Activated effector memory CD4-positive, alpha-beta T cell treated with Interleukin-2 at 50 U/mL for 16 hours (primary cell): Measurements from ENCODE around the gene CREB3L2.
"Not testable (repeated sequence)": the region's sequence is repeated elsewhere in the genome, so short reads cannot be mapped to it uniquely, and the experiment has no call there.

Source experiments
- DNase-seq: peaks from one replicate; pipeline ENCODE4 v3.0.0-alpha.2; 2020

The CREB3L2 gene, protein sequence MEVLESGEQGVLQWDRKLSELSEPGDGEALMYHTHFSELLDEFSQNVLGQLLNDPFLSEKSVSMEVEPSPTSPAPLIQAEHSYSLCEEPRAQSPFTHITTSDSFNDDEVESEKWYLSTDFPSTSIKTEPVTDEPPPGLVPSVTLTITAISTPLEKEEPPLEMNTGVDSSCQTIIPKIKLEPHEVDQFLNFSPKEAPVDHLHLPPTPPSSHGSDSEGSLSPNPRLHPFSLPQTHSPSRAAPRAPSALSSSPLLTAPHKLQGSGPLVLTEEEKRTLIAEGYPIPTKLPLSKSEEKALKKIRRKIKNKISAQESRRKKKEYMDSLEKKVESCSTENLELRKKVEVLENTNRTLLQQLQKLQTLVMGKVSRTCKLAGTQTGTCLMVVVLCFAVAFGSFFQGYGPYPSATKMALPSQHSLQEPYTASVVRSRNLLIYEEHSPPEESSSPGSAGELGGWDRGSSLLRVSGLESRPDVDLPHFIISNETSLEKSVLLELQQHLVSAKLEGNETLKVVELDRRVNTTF

DNA sequence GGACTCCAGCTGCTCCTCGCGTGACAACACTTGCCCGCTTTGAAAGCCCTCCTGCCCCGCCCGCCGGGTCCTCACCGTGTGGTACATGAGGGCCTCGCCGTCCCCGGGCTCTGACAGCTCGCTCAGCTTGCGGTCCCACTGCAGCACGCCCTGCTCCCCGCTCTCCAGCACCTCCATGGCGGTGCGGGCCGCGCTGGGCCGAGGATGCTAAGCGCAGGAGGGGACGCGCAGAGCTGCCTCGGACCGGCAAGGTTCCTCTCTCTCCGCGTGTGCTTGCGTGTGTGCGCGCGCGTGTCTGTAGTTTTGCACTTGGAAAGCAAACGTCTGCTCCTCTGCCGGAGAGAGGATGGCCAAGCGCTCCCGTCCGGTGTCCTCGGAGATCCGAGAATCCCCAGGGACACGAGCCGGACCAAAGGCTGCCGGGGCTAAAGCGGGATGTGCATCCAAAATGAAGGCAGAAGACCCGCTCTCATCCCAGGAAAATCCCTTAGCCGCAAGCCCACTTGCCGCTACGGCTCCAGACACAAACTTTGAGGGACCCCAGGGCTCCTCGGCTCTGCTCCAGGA, at the start of gene CREB3L2:
CREB3L2 (minus strand) TSS at position 558 of the 567 bp plus-strand sequence; CDS start at position 177, 381 bp downstream.
- peak; percentile 63 for DNase-seq

DNA sequence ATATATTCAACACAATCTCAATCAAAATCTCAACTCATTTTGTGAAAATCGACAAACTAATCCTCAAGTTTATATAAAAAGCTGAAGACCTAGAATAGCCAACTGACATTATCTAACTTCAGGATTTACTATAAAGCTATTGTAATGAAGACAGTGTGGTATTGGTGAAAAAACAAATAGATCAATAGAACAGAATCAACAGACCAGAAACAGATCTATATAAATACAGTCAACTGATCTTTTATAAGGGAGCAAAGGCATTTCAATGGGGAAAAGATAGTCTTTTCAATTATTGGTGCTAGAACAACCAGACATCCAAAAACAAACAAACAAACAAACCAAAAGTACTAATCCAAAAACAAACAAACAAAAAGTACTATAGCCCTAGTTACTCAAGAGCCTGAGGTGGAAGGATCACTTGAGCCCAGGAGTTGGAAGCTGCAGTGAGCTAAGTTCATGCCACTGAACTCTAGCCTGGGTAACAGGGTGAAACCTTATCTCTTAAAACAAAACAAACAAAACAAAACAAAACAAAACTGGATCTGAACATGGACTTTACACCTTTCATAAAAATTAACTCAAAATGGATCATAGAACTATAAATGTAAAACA, 47.7 kb upstream of the CREB3L2 start:
- no peak for DNase-seq

- DNase-seq: no peak
These were observed 46.0 kb upstream of the CREB3L2 start for GRCh38 chr7:138047907-138048306.

DNA sequence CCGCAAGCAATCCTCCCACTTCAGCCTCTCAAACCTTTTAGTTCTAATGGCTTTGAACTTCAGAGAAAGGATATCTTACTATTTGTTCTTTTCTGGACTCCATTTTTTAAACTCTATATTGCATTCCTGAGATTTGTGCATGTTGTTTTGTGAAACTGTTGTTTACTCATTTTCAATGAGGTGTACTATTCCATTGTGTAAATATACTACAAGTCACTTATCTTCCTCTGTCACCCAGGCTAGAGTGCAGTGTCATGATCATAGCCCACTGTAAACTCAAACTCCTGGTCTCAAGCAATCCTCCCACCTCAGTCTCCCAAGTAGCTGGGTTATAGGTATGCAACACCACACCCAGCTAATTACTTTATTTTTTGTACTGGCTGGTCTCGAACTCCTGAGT, 43.0 kb upstream of the CREB3L2 start:
- no peak for DNase-seq

DNA sequence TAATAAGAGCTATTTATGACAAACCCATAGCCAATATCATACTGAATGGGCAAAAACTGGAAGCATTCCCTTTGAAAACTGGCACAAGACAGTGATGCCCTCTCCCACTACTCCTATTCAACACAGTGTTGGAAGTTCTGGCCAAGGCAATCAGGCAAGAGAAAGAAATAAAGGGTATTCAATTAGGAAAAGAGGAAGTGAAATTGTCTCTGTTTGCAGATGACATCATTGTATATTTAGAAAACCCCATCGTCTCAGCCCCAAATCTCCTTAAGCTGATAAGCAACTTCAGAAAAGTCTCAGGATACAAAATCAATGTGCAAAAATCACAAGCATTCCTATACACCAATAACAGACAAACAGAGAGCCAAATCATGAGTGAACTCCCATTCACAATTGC, 38.2 kb upstream of the CREB3L2 start:
- DNase-seq: not testable (repeated sequence)

DNA sequence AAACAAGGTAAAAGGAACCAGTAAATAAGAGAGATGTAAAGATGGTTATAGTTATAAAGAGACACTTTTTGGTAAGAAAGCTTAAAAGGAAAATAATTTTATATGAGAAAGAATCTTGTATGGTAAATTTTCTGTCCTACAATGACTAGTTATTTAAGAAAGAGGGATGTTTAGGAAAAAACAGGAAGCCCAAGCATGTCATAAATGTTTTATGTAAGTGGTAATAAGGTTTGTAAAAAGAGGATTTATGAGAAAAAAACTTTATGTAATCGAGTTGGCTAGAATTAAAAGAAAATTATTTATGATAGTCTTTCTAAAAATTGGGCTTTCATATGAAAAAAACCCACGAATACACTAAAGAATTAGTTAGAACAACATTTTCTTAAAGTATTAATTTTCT, 34.2 kb upstream of the CREB3L2 start:
- DNase-seq: no peak

- no peak for DNase-seq
These were observed 31.4 kb upstream of the CREB3L2 start for GRCh38 chr7:138033241-138033640.

GRCh38 chr7:138032770-138033169, 30.9 kb upstream of the CREB3L2 start:
- no peak for DNase-seq

- DNase-seq: no peak
These were observed 30.3 kb upstream of the CREB3L2 start for GRCh38 chr7:138032186-138032585.

DNA sequence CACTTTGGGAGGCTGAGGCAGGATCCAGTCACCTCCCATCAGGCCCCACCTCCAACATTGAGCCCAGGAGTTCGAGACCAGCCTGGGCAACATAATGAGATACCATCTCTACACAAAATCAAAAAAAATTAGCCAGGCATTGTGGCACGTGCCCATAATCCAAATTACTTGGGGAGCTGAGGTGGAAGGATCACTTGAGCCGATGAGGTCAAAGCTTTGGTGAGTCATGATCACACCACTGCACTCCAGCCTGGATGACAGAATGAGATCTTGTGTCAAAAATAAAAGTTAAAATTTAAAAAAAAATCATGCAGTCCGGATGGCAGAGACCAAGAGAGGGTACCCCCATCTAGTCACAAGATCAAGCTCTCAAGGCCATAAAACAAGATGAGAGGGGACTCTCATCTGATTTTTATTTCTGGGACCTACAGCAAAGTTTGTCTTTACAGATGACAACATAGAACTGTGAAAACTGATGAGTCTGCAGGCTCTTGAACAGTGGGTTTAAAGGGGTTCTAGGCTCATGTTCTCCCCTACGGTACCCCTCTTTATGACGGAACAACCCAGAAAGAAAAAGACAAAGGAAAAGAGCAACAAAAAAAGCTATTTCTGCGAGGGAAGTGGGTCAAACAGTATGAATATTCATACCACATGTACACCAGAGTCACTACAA, 28.9 kb upstream of the CREB3L2 start:
- no peak for DNase-seq

DNA sequence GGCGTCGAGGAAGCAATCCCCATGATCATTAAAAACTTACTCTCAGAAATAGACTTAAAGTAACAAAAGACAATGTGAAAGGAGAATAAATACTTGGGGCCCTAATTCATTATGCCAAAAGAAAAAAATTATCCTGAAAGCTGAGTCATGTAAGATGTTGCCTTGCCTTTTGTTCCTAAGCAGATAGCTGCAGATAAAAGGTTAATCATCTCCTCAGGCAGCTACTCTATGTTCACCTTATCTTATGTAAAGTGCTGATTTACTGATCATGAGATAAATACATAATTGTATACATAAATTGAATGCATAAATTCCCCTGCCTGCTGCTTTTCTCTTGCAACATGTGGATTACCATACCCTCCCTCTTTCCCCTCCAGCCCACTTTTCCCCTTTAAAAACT, 28.1 kb upstream of the CREB3L2 start:
- DNase-seq: no peak

DNA sequence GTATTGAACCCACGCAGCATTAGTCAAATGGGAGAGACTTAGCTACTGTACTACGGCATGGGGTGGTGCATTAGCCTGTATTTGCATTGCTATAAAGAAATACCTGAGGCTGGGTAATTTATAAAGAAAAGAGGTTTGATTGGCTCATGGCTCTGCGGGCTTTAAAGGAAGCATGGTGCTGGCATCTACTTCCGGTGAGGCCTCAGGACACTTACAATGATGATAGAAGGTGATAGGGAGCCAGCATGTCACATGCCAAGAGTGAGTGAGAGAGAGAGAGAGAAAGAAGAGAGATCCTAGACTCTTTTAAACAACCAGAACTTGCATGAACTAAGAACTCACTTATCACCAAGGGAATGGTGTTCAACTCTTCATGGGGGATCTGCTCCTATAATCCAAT, 27.2 kb upstream of the CREB3L2 start:
- DNase-seq: no peak

DNA sequence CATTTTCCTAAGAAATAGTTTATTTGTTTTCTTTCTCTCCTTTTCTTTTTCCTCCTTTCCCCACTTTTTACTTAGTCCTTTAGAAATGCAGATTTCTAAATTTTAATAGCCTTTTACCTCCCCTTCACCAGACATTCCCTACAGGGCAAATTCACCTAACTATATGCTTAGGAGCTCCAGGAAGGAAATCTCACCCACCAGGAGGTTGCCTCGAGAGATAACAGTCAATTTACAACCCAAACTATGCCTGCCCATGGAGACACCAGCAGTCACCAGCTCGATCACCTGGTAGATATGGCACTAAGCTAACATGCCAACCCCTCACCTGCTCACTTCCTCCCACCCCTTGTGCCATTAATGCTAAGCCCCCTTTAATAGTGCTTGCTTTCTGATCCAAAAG, 25.2 kb upstream of the CREB3L2 start:
- DNase-seq: no peak

DNA sequence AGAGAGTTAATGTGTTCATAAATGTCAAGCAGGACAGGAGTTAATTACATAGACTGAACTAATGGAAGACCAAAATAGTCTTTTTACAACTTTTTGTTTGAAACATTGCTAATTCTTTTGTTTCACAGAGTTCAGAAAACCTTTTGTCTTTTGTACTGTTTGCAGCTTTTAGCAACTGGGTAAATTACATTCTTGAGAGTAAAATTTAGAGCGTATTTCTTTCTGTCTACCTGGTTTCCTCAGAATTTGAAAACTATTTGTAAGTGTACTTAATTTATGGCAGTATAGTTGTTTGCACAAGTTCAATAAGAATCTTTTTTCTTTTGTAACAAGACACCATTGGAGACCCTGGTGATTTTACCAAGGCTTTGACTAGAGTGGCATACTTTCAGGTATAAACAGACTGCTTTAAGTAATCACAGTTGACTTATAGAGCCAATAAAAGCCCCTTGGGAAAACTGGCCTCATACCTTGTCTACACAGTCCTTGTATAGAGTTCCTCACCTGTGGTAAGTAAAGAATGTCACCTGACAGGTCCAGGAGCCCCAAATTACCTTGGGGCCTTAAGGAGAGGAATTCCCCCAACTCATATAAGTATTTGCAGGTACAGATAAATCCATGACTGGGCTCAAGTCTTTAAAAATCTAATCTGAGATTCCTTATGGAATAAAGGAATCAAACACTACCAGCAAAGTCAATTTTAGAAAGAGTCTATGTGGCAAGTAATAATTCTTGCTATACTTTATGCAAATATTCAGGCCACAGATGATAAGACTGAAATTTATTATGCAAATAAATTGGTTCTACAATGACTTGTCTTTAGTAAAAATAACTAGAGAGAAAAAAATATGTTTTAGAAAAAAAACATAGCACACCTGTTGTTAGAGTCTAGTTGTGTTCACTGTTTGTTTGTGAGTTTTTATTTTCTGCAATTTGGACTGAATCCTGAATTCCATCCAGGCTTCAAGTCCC, 23.6 kb upstream of the CREB3L2 start:
- DNase-seq: no peak

- DNase-seq: no peak
These were observed 22.9 kb upstream of the CREB3L2 start for GRCh38 chr7:138024765-138025164.

- no peak for DNase-seq
These were observed 22.4 kb upstream of the CREB3L2 start for GRCh38 chr7:138024343-138024691.

DNA sequence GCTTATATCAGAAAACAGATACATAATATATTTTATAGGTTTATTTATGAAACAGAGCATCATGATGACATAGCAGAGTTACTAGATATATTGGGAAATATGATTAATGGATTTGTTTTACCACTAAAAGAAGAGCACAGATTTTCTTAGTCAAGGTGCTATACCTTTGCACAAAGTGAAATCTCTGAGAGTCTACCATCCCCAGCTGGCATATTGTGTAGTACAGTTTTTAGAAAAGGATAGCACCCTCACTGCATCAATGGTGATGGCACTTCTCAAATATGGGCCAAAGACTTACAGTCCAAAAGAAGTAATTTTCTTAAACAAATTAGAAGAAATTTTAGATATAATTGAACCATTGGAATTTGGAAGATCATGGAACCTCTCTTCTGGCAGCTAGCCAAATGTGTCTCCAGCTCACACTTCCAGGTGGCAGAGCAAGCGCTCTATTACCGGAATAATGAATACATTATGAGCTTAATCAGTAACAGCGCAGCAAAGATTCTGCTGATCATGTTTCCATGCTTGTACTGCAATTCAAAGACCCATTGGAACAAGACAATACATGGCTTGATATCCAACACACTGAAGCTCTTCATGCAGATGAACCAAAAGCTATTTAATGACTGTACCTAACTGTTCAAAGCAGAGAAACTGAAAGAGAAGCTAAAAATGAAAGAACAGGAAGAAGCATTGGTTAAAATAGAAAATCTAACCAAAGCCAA, 21.9 kb upstream of the CREB3L2 start:
- no peak for DNase-seq

DNA sequence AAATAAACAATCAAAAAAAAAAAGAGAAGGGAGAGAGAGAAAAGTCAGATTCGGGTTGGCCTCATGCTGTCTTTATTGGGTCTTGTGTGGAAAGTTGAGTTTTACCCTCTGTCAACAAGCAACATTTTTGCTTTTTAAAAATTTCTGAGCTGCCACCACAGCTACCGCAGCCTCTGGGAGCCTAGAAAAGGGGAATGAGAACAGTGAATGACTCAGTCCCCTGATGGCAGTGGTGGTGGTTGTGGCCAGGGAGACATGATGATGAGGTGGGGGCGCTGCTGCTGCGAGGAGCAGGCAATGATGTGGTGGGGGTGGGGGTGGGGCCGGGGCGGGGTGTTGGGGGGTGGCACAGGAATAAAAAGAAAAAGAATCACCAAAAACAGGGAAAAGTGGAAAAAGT, 20.0 kb upstream of the CREB3L2 start:
- DNase-seq: no peak

DNA sequence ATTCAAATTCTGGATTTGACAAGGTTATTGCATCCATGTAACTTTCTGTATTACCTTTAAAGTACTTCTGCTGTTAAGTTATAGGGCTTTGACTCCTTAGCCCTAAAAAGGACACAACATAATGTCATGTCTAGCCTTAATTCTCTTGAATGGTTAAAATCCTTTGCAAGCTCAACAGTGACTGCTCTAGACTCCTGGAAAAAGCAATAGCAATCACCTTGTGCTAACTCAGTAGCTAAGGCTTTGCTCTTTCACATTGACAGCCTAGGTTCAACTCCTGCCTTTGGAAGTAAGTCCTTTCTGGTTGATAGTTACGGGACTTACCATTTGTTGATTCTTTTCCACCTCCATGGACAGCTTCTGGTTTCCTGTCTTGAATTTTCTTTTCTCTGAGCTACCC, 16.1 kb upstream of the CREB3L2 start:
- DNase-seq: no peak

GRCh38 chr7:138015096-138015495, 13.2 kb upstream of the CREB3L2 start:
- DNase-seq: no peak

DNA sequence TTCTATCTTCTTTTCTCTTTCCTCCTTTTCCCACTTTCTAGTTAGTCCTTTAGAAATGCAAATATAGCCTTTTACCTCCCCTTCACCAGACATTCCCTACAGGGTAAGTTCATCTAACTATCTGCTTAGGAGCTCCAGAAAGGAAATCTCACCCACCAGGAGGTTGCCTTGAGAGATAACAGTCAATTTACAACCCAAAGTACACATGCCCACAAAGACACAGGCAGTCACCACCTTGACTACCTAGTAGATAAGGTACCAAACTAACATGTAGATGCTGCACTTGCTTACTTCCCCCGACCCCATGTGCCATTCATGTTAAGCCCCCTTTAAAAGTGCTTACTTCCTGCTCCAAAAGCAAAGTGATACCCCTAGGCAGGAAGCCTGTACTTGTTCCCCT, 12.8 kb upstream of the CREB3L2 start:
- no peak for DNase-seq

- not testable (repeated sequence) for DNase-seq
These were observed 12.3 kb upstream of the CREB3L2 start for GRCh38 chr7:138014201-138014600.
